ENCODE measurements around the gene CCDC68.

Gene CCDC68

DNA sequence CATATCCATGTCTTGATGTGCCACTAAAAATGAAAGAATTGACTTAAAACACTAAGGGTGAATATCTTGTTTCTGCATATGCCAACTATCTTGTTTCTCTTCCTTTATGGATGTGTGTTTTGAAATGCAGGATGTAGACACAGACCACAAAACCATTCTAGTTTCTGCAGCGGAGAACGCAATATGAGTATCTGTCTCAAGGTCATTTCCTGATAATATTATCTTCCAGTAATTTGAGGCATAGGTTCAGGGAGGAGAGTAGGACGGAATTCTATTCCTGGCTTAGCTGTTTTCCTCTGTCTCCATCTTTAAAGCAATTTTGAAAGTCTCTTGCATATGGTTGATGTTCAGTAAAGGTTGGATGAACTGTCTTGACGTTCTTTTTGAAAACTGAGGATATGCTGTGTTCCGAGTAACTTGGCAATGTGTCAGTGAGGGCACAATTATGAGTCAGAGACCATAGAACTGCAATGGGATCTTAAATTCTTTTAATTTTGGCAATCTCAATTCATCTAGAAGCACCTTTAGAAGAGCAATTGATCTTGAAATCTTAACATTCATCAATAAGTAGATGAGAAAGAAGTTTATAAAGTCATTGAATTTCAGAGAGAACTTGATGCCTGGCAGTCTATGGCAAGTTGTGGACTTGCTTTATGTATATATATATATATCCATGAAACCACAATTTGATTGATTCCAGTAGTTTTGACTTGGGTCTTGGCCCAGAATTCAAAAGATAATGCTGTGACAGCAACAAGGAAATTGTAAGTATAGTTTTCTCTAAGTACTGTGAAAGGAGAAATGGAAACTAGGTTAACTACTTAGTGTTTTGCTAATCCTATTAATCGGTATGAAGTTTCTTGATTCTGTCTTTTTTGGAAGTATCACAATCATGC lies 106.2 kb downstream of the CCDC68 start:
- Mint-ChIP-seq H3K4me3 (no peak overlapping the region), H3K27me3 (ENCODE audit: low read depth, poor library complexity) (peaks cover 4% of the 10 kb centered on the region)
- DNase-seq = no peak

More for the DNA sequence above, 106.2 kb downstream of the CCDC68 start:
- Mint-ChIP-seq H3K9me3 (no peaks in the 10 kb centered on the region), H3K4me1 (no peaks in the 10 kb centered on the region), H3K27ac (no peak overlapping the region), H3K36me3 (ENCODE audit: low read depth) (no peaks in the 10 kb centered on the region)
- TF ChIP-seq, protein P1, sequence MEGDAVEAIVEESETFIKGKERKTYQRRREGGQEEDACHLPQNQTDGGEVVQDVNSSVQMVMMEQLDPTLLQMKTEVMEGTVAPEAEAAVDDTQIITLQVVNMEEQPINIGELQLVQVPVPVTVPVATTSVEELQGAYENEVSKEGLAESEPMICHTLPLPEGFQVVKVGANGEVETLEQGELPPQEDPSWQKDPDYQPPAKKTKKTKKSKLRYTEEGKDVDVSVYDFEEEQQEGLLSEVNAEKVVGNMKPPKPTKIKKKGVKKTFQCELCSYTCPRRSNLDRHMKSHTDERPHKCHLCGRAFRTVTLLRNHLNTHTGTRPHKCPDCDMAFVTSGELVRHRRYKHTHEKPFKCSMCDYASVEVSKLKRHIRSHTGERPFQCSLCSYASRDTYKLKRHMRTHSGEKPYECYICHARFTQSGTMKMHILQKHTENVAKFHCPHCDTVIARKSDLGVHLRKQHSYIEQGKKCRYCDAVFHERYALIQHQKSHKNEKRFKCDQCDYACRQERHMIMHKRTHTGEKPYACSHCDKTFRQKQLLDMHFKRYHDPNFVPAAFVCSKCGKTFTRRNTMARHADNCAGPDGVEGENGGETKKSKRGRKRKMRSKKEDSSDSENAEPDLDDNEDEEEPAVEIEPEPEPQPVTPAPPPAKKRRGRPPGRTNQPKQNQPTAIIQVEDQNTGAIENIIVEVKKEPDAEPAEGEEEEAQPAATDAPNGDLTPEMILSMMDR (IDR thresholded peaks at IDR 0.05) = no peak
